Embryonic facial prominence (tissue), 1 donor: ENCODE results near the gene ROBO2.

Experiments
- DNase-seq: peaks from one replicate; pipeline ENCODE4 v3.0.0-alpha.2; 2016; ENCODE audit errors: extremely low spot score

The ROBO2 gene

DNA sequence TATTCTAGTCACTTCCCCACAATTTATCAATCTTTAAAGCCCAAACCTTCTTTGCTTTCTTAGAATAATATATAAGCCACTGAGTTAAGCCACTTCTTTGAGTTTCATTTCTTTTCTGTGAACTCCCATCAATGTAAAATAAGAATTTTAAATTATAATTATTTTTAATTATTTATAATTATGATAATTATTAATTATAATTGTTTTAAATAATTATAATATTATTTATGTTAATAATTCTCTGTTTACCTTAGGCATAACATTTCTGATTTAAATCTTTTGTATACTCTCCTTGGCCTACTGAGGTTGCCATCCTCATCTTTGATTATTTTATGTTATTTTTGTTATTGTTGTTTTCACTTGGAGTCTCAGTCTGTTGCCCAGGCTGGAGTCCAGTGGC is 644.2 kb downstream of the ROBO2 start:
- no peak for DNase-seq

DNA sequence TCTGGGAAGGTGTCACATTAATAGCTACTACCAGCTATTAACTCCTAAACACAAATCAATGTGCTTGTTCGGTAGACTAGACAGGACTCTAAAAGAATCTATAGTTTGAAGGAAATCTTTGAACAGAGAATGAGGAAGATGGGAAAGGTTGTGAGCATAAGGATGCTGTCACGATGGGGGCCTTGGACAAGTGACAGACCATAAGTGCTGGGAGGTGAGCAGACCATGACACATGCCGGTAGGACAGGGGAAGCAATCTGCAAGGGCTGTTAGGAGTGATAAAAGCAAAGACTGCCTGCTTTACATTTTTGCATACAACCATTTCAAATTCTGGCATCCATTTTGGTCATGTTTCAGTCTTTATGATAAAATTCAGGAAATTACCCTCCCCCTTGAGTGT is 645.8 kb downstream of the ROBO2 start:
- DNase-seq = no peak

DNA sequence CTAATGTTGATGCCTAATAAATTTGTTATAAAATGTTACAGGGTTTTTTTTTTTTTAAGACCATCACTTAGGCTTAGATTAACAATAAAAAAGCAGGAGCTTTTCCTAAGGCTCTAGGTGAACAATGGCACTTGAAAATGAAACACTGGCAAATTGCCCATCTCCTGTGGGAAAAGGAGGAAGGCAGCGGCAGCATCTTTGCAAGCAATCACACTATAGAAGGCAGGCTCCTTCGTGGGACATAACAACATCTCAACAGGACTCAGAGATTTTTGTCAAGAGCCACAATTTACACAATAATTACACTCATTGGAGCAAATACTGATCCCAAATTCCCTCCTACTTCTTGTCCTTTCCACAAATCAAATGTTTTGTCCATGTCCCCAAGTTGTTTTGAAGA is 646.7 kb downstream of the ROBO2 start:
- DNase-seq = no peak

DNA sequence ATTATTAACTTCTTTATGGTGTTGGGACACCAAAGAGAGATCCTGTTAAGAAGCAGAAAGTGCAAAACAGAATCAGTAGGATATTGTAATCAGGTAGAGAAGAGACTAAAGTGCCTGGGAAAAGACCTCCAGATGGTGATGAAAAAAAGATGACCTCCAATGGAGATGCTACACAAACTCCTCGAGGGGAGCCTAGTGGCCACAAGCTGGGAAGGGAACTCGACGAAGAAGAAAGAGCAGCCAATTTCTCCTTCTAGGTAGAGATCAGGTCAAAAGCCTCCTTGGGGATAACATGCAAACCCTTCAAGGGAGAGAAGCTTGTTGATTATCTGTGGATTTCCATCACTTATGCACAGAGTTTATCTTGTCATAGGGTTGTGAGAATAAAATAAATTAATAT is 647.6 kb downstream of the ROBO2 start:
- DNase-seq = no peak

DNA sequence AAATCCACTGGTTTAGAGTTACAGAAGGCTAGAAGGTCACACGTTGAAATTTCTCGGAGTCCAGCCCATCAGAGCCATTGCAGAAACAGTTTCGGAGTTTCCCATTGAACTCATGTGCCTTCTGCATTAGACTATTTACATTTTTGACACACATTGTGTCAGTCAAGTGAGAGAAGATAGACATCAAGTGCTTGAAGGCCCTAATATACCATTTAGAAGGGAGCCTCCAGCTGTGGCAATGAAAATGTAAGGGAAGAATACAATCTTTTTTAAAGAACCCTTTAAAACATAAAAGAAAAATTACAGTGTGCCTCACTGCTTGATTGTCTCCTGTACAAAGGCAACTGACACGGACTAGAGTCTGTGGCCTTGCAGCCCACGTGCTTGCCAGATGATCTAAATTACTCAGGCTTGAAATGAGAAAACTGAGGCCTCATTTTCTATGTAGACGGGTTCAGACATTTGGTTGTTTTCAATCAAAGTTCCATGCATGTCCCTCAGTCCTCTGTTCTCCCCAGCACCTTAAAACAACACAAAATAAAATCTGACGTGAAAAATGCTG is 650.5 kb downstream of the ROBO2 start:
- DNase-seq = no peak

DNA sequence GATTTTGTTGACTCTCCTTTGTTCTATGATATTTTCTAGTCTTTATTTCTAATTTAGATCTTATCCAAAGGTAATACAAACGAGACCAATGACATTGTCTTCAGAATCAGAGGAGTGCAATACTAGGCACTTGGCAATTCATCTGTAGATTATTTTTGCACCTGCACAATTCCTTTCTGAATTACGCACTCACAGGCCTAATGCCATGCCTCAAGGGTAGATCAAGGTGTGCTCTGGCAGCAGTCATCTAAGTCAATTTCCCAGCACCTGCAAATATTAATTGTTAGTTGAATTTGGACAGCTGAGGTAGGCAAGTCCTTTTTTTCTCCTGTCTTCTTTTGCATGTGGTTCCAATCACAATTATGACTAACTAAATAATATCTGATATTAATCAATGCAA is 653.2 kb downstream of the ROBO2 start:
- DNase-seq = no peak

DNA sequence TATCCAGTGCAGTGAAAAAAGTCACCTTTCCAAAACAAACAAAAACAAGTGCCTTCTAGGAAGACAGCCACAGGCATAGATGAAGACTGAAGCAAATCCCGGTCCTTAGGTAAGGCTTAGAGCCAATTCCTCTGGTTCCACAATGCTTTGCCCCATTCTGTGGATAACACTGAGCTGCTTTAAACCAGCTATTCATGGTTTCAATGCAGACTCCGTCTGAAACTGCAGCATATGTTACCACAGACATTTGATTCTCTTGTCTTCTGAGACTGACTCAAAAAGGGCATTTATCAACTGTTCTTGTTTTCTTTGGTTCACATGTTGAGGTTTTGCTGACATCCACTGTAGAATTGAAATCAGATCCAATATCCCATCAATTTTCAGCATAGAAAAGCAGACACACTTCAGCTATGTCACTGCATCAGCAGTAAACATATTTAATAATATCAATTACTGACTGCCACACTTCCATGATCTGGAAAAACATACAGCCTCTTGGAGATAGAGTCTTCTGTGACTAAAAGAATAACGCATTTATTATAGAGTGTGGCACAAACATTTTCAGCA is 659.3 kb downstream of the ROBO2 start:
- no peak for DNase-seq
